GM19239 (cell line): ENCODE results near the gene LRRC63.

Experiments used
- DNase-seq: peaks from one replicate; pipeline ENCODE4 v3.0.0; 2011; ENCODE audit warnings: low spot score; ENCODE audit not compliant: insufficient read length
- FAIRE-seq: peaks from 2 replicates; lab custom pipeline; 2011; peaks lifted over from hg19 to GRCh38; lab: Jason Lieb, UNC

The LRRC63 gene

DNA sequence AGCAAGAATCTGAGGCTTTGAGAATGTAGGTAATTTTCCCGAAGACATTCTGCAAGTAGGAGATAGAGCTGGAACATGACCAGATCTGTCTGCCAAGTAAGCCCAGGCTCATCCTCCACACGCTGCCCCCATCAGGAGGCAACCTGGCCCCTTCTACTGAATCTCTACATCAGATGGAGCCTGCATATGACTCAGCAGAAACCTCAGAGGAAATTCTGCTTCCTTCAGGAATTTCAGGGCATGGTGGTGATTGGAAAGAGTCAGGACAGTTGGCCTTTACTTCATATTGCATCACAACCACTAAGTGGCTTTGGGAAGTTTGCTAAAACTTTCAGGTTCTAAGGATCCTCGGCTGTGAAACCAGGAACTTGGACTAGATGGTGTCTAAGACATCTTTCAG lies 85.2 kb downstream of the LRRC63 start:
- no peak for DNase-seq
- FAIRE-seq, result no peak

DNA sequence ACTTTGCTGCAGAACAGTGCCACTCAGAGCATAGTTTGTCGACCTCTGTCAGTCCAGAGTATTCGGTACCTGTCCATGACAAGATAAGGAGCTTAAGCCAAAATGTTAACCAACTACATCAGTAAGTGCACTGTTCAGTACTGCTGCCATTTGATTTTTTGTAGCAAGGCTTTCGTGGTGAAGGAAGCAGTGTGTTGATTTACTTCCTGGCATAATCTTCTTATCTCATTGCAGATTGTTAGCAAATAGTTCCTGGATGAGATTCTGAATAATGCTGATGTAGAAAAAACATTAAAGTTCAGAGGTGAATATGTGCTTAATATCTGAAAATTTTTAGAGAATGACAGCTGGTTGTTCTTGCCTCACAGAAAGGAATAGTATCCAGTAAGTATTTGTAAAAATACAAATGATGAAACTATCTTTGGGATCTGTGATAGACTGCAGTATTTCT lies 85.7 kb downstream of the LRRC63 start:
- DNase-seq (no peak), FAIRE-seq (no peak)

DNA sequence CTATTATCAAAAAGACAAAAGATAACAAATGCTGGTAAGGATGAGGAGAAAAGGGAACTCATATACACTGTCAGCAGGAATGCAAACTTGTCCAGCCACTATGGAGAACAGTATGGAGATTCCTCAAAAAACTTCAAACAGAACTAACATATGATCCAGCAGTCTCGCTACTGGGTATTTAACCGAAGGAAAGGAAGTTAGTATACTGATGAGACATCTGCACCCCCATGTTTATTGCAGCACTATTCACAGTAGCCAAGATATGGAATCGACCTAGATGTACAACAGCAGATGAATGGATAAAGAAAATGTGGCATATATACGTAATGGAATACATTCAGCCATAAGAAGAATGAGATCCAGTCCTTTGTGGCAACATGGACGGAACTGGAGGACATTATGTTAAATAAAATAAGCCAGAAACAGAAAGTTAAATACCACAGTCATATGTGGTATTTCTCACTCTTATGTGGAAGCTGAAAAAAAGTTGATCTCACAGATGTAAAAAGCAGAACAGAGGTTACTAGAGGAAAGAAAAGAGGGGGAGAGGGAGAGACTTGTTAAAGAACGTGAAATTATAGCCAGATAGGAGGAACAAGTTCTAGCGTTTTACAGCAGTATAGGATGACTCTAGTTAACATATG lies 92.1 kb downstream of the LRRC63 start:
- no peak for DNase-seq
- no peak for FAIRE-seq

DNA sequence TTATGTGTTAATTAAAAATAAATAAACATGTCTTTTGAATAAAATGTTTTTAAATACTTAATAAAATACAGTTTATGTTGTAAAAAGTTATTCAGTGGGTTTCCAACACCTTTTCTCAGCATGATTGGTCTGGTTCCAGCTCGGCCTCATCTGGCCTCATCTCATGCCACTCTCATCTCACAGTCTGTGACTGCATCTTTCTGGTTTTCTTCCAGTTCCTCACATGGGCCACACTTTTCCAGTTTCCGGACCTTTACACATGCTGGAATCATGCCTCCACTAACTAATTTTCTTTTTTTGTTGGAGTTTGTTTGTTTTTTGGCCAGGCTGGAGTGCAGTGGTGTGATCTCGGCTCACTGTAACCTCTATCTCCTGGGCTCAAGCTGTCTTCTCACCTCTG lies 92.8 kb downstream of the LRRC63 start:
- DNase-seq, result no peak
- no peak for FAIRE-seq

GRCh38 chr13:46307554-46307953 lies 95.8 kb downstream of the LRRC63 start:
- no peak for FAIRE-seq
- DNase-seq, result no peak

DNA sequence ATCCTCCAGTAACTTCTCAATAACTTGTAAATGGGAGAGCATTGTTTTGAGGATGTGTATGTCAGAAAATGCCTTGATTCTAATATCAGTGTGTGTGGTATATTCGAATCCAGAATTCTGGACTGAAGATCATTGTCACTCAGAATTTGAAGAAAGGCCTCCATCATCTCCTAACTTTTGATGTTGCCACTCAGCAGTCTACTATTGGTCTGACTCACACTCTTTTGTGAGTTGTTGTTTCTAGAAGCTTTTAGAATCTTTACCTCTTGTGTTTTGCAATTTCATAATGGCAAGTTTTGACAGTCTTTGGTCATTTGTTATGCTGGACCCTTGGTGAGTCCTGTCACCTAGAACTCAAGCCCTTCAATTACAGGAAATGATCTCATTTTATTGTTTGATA lies 98.3 kb downstream of the LRRC63 start:
- FAIRE-seq (no peak), DNase-seq (no peak)

DNA sequence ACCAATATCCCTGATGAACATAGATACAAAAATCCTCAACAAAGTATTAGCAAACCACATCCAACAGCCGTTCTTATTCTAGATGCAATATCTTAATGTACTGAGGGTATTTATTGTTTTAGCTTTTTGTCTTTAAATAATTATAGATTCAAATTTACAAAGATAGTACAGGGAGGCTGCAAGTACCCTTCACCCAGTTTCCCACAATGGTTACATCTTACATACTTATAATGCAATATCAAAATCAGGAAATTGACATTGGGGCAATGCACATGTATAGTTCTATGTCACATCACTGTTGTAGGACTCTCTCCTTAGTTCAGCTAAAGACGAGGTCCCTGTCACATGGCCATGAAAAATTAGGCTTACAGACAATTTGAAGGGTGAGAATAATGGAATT lies 99.5 kb downstream of the LRRC63 start:
- no peak for FAIRE-seq
- DNase-seq, result no peak

GRCh38 chr13:46313024-46313423 lies 101.3 kb downstream of the LRRC63 start:
- DNase-seq (no peak), FAIRE-seq (no peak)

DNA sequence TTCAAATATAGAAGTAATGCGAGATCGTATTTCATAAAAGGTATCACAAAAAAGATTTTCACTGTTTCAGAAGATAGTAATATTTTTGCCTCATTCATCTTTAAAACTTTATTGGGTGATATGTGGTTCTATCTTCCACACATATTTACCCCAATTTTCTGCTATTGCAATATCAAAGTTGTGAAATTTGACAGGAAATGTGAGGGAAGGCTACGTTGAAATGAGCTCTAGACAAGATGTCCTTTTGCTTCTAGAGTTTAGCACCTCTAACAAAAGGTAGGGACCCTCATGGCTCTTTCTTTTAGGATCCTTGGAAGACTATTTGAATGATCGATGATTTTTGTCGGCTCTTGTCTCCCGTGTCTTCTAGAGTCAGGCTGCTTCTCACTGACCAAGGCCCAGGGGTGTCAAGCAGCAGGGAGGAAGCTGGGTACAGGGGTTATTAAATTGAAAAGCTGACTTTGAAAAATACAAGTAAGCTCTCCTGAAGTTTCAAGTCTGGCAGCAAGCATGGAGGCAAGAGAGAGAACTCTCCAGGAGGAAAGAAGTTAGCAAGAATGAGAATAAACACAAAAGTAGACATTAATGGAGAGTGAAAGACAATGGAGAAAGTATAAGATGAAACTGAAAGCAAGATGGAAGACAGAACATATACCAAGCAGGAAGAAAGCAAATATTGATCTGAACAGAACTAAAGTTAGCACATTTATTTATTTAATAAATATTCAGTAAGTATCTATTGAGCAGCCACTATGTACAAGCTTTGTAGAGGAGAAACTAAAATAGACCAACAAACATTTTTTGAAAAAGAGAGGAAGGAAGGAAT lies 101.9 kb downstream of the LRRC63 start:
- FAIRE-seq (no peak), DNase-seq (no peak)

- DNase-seq (no peak), FAIRE-seq (no peak)
Measured at GRCh38 chr13:46314587-46314986, 102.9 kb downstream of the LRRC63 start.

DNA sequence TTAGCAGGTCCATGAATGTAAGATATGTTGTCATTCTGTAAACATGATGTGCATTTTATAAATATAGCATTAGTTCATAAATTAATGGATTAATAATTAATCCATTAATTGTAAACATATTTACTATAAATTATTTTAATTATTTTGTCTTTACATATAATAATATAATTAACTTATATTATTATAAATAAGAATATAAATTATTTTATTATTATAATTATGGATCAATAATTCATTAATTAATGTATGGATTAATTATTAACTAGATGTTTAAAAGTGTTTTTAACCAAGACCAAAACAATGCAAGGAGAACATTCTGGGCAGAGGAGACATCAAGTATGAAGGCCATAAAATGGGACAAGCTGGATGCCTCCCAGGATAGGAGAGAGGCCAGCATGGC lies 103.3 kb downstream of the LRRC63 start:
- FAIRE-seq (no peak), DNase-seq (no peak)

DNA sequence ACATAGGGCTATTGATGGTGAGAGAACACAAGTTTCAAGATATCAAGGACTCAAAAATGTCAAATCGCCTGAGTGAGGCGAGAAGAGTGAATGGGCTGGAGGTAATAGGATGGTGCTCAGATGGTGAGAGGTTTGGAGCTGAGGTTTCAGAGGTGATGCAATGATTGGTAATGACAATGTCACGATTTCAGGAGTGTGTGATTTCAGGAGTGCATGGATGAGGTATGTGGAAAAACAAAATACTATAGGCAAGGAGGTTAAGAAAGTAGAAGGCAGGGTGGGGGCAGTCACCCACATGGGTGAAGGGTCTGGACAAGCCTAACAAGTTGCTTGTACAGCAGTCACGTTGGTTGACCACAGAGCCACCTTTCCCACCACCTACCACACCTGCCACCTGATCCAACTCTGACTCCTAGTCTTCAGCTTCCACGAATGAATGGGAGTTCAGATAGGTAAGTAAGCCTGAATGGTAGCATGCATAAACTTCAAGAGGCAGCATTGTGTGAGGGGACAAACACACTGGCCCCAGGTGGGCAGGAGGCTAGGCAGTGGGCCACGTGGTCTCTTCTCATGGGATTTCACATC lies 103.9 kb downstream of the LRRC63 start:
- no peak for DNase-seq
- no peak for FAIRE-seq

DNA sequence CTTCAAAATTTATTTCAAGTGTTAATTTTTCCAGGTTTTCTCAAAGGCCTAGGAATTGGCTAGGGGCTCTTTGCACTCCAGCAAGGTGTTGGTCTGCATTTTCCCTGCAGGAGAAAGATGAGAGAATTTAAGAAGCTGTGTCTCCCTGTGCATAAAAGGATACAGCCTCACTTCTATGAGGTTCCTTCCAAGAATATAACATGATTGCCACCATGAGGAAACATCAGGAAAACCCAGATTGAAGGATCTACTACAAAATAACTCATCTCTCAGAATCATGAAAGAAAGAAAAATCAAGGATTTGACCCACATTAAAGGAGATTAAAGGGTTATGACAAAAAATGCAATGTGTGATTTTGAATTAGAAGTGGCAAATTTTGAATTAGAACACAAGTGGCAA lies 105.4 kb downstream of the LRRC63 start:
- FAIRE-seq (no peak), DNase-seq (no peak)

- no peak for FAIRE-seq
- DNase-seq, result no peak
Measured at GRCh38 chr13:46318986-46319385, 107.3 kb downstream of the LRRC63 start.

GRCh38 chr13:46320406-46320805 lies 108.7 kb downstream of the LRRC63 start:
- no peak for FAIRE-seq
- DNase-seq, result no peak

GRCh38 chr13:46320821-46321220 lies 109.1 kb downstream of the LRRC63 start:
- FAIRE-seq, result no peak
- no peak for DNase-seq

DNA sequence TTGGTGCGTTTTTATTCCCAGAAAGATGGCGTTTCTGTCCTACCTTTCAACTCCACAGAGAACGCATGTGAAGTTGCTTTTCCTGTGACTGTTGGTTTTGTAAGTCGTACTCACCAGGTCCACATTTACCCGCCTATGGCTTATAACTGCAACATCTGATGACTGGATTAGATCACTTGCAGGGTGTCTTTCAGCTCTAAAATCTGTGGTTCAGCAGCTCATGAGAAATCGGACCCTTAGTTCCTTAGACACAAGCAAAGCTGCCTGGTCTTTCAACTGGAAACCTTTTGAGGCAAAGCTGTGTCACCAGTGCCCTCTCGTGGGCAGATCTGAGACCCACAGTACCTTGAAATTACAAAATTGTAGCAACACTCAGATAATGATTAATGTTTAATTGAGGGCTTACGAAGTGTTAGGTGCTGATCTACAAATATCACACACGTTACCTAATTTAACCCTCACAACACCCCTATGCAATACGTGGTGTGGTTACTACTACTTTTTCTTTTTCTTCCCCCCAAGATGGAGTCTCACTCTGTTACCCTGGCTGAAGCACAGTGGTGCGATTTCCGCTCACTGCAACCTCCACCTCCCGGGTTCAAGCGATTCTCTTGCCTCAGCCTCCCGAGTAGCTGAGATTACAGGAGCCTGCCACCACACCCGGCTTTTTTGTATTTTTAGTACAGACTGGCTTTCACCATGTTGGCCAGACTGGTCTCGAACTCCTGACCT lies 109.9 kb downstream of the LRRC63 start:
- peak; percentile 88 for FAIRE-seq
- peak; percentile 29 for DNase-seq

DNA sequence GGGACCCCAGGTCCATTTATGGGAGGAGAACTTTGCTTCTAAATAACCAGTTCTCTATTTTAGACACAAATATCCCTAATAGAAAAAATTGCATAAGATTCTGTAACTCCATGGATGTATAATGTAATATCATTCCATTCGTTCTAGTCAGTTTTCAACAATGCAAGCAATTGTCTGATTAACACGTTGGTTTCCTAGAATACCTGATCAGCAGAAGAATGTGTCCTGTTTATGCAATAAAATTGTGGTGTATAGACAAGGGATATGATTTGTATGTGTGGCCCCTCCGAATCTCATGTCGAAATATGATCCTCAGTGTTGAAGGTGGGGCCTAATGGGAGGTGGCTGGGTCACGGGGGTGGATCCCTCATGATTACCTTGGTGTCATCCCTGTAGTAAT lies 113.2 kb downstream of the LRRC63 start:
- DNase-seq (no peak), FAIRE-seq (no peak)
